HG03196 (cell line): ENCODE measurements around the gene TAAR9.

Experiments used
- ATAC-seq: cut with Tn5 transposase; IDR thresholded peaks from one replicate; pipeline ENCODE4 v1.9.1; 2021; ENCODE audit not compliant: unreplicated experiment

Gene TAAR9

DNA sequence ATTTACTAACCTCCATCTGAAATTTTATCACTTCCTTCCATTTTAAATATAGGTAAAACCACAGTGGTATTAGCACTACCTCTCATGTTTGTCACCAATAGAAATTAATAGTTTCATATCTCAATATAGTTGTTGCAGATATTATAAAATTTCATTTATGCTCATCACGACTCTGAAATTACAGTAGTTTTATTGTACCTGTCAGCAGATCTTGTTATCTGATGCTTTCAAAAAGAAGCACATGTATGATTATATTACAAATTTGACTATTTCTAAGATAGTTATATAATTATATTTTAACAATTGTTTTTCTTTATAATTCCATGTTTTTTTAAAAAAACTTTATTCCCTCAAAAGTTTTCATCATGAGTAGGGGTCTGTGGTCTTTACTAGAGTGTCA, 46.6 kb downstream of the TAAR9 start:
- no peak for ATAC-seq

DNA sequence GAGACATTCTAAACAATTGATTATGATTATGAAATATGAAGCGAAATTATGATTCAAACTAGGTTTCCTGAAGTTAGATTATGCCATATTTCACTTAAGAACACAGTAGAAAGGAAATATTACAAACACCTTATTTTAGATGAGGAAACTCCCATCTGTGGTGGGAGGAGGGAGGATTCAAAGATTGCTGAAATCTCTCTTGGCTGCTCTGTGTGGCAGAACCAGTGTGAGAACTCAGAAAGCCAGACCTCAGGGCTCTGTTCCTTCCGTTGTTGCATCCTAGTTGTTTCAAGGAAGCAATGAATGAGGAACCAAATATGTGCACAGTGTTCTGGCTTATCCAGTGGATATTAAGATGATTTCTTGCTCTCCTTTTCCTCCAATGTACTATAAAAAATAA, 49.3 kb downstream of the TAAR9 start:
- no peak for ATAC-seq
